Naive thymus-derived CD4-positive, alpha-beta T cell (primary cell): ENCODE data around the gene QKI. TPM values are rescaled to one million over a fixed set of nuclear protein-coding genes. Genes with fewer than 3 reads are reported as not detected.

Experiments used
- ATAC-seq: fragments of 150-1000 bp; cut with Tn5 transposase; 2 replicates; pipeline ENCODE4 v1.10.0; 2021; ENCODE audit warnings: mild to moderate bottlenecking, moderate library complexity
- CTCF ChIA-PET: fragments of 350-600 bp; sonication (Branson Sonifier 250); formaldehyde crosslinking; loops from one replicate; lab custom pipeline; 2021; ENCODE audit warnings: antibody characterized with exemption; lab: Charles Lee
- POLR2A ChIA-PET: fragments of 350-600 bp; sonication (Branson Sonifier 250); formaldehyde crosslinking; loops from one replicate; lab custom pipeline; 2021; ENCODE audit warnings: antibody characterized with exemption, inconsistent platforms; lab: Charles Lee
- DNase-seq, 9 donors: peaks; one replicate each; pipeline versions ENCODE4 v3.0.0 to v3.0.0-alpha.2; 2020 to 2022; ENCODE audit warnings: mixed read lengths in 1 of 9
- H3K27ac ChIP-seq: one replicate; pipeline ENCODE4 v1.7.0; 2013; ENCODE audit warnings: mild to moderate bottlenecking, low read depth, low read length, moderate library complexity
- H3K27me3 ChIP-seq, 2 donors: one replicate each; pipeline ENCODE4 v1.7.0; 2013; ENCODE audit warnings: low read length in 2 of 2, mild to moderate bottlenecking in 2 of 2, moderate library complexity in 2 of 2; ENCODE audit not compliant: control insufficient read depth in 2 of 2, insufficient read depth in 2 of 2
- H3K36me3 ChIP-seq, 3 experiments: 1 replicate in 2 of 3; 2 replicates in 1 of 3; pipeline ENCODE4 v1.7.0; 2013; ENCODE audit warnings: low read length in 3 of 3, mild to moderate bottlenecking in 3 of 3, moderate library complexity in 1 of 3; ENCODE audit not compliant: insufficient read depth in 3 of 3, control insufficient read depth in 2 of 3
- H3K4me1 ChIP-seq, 2 donors: one replicate each; pipeline ENCODE4 v1.7.0; 2013; ENCODE audit warnings: low read length in 2 of 2, mild to moderate bottlenecking in 2 of 2, moderate library complexity in 1 of 2; ENCODE audit not compliant: control insufficient read depth in 2 of 2, insufficient read depth in 2 of 2
- H3K4me3 ChIP-seq: 2 replicates; pipeline ENCODE4 v1.7.0; 2013; ENCODE audit warnings: mild to moderate bottlenecking, low read length
- H3K9me3 ChIP-seq, 3 experiments: 1 replicate in 2 of 3; 2 replicates in 1 of 3; pipeline ENCODE4 v1.7.0; 2013; ENCODE audit warnings: low read length in 3 of 3; ENCODE audit not compliant: control insufficient read depth in 2 of 3
- H3K27ac Mint-ChIP-seq, 9 donors: one replicate each; pipeline ENCODE4 v1.8.0; 2020 to 2022; ENCODE audit warnings: mixed read lengths in 9 of 9, mild to moderate bottlenecking in 8 of 9, moderate library complexity in 5 of 9, inconsistent platforms in 2 of 9
- H3K27me3 Mint-ChIP-seq, 5 donors: one replicate each; pipeline ENCODE4 v1.8.0; 2021 to 2022; ENCODE audit warnings: mixed read lengths in 5 of 5, mild to moderate bottlenecking in 1 of 5
- H3K36me3 Mint-ChIP-seq, 5 donors: one replicate each; pipeline ENCODE4 v1.8.0; 2020 to 2022; ENCODE audit warnings: mixed read lengths in 5 of 5, mild to moderate bottlenecking in 3 of 5, inconsistent platforms in 1 of 5
- H3K4me1 Mint-ChIP-seq, 7 donors: one replicate each; pipeline ENCODE4 v1.8.0; 2020 to 2022; ENCODE audit warnings: mixed read lengths in 7 of 7, mild to moderate bottlenecking in 3 of 7, inconsistent platforms in 1 of 7
- H3K4me3 Mint-ChIP-seq, 10 donors: one replicate each; pipeline ENCODE4 v1.8.0; 2020 to 2022; ENCODE audit warnings: mild to moderate bottlenecking in 10 of 10, mixed read lengths in 10 of 10, moderate library complexity in 6 of 10, inconsistent platforms in 2 of 10
- H3K9me3 Mint-ChIP-seq, 11 donors: one replicate each; pipeline ENCODE4 v1.8.0; 2020 to 2022; ENCODE audit warnings: mixed read lengths in 11 of 11, mild to moderate bottlenecking in 4 of 11, inconsistent platforms in 1 of 11, moderate library complexity in 1 of 11
- intact Hi-C, 2 donors: fragments of 100-400 bp; cut with micrococcal nuclease; formaldehyde crosslinking; loops; one replicate each; pipeline ENCODE4 v1.15.1; 2023
- polyA plus RNA-seq, 2 donors: library from polyadenylated mRNA; unstranded; fragments of 300-500 nt; fragmentation: Illumina TruSeq; gene quantifications; one replicate each; pipeline ENCODE4 v1.2.3, GENCODE V29; 2021
- total RNA-seq, 6 experiments: library from RNA in 5 of 6; stranded (reverse) in 5 of 6; gene quantifications; 1 replicate in 5 of 6; 2 replicates in 1 of 6; pipeline ENCODE4 v1.2.3 and lab custom pipeline; 2021 to 2026

The QKI gene
- total and polyA plus RNA-seq, 7 experiments from 2014 or later = 15.0 to 147 (median 72.5) TPM

DNA sequence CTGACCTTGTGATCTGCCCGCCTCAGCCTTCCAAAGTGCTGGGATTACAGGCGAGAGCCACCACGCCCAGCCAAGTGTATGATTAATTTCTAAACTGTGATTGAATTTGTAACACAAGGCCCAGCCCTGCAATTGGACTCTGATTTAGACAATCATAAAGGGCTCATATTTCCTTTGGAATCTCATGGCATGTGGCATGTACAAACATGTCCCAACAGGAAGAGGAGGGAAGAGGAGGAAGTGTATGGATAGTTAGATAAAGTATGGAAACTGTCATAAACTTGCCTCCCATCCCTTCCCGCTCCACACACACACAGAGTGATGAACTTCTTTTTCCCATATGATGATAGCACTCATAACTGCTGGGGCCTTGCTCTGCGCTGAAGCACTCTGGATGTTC is 27.2 kb upstream of the QKI start:
- H3K27ac ChIP-seq = no peak overlapping the region
- Mint-ChIP-seq H3K27me3 (peaks cover 0 to 13% (median 6%) of the 10 kb centered on the region in 5 donors), H3K27ac (no peak overlapping the region), H3K9me3 (peaks cover 0 to 17% (median 4%) of the 10 kb centered on the region in 11 donors), H3K4me1 (no peaks in the 10 kb centered on the region), H3K36me3 (no peaks in the 10 kb centered on the region), H3K4me3 (no peak overlapping the region)
- ATAC-seq = no peak
- no peak for DNase-seq
- no peaks in the 10 kb centered on the region for H3K36me3 ChIP-seq
- CTCF ChIA-PET = interaction anchor here (0.8 kb wide), 1 partner anchor 15 kb away, joined by 4 read pairs; no protein-coding TSS in a partner anchor
- no peaks in the 10 kb centered on the region for H3K4me1 ChIP-seq
- H3K9me3 ChIP-seq = peaks cover 0 to 7% (median 0%) of the 10 kb centered on the region in 3 experiments
- no peak overlapping the region for H3K4me3 ChIP-seq
- intact Hi-C loops = no loop called here
- POLR2A ChIA-PET = no interaction called here
- H3K27me3 ChIP-seq = no peaks in the 10 kb centered on the region

DNA sequence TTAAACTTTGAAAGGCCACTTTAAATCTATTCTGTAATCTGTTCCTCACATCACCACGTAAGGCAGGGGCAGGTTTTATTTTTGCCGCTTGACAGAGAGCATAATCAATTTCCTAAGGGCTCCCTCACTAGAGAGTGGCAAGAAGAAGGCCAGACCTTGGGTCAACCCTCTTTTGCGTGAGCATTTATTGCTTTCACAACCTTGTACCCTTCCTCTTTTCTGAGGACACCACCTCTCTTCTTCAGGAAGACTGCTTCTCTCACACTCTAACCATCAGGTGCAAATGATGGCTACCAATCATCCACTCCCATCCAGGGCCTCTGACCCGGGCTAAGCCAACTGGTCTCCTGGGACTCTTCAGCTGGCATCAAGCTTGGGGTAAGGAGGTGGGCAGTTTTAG is 25.2 kb upstream of the QKI start:
- Histone ChIP-seq H3K9me3 (no peaks in the 10 kb centered on the region), H3K36me3 (no peaks in the 10 kb centered on the region), H3K4me3 (no peak overlapping the region), H3K27me3 (no peaks in the 10 kb centered on the region), H3K27ac (no peak overlapping the region), H3K4me1 (no peaks in the 10 kb centered on the region)
- intact Hi-C loops = no loop called here
- Mint-ChIP-seq H3K9me3 (peaks cover 0 to 2% (median 0%) of the 10 kb centered on the region in 11 donors), H3K27me3 (peaks cover 0 to 13% (median 10%) of the 10 kb centered on the region in 5 donors), H3K27ac (no peak overlapping the region), H3K36me3 (no peaks in the 10 kb centered on the region), H3K4me3 (no peak overlapping the region), H3K4me1 (no peaks in the 10 kb centered on the region)
- DNase-seq (no peak), ATAC-seq (no peak)
- ChIA-PET POLR2A (interaction anchor here (1.1 kb wide), 1 partner anchor 13 kb away, joined by 3 read pairs; no protein-coding TSS in a partner anchor), CTCF (no interaction called here)

DNA sequence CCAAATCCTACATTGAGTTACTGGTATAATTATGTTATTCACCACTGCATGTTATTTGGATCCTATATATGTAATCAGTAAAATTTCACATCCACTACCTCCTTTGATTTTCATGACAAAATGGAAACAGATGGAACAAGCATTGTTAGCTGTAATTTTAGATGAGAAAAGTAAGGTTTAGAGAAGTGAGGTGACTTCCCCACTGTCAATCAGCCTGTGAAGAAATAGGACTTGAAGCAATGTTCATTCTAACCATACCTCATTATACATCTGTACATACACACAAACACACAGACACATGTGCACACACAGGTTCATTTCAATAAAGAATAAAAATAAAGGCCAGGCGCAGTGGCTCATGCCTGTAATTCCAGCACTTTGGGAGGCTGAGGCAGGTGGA is 23.7 kb upstream of the QKI start:
- DNase-seq (no peak), ATAC-seq (no peak)
- Mint-ChIP-seq H3K36me3 (no peaks in the 10 kb centered on the region), H3K4me1 (no peaks in the 10 kb centered on the region), H3K27me3 (peaks cover 0 to 21% (median 18%) of the 10 kb centered on the region in 5 donors), H3K9me3 (no peaks in the 10 kb centered on the region), H3K4me3 (no peak overlapping the region), H3K27ac (no peak overlapping the region)
- ChIA-PET CTCF (no interaction called here), POLR2A (no interaction called here)
- intact Hi-C loops = no loop called here
- H3K27me3 ChIP-seq = no peaks in the 10 kb centered on the region
- H3K9me3 ChIP-seq = no peaks in the 10 kb centered on the region
- no peak overlapping the region for H3K4me3 ChIP-seq
- H3K27ac ChIP-seq = no peak overlapping the region
- H3K36me3 ChIP-seq = no peaks in the 10 kb centered on the region
- H3K4me1 ChIP-seq = no peaks in the 10 kb centered on the region

GRCh38 chr6:163391985-163392384 is 22.5 kb upstream of the QKI start:
- no peaks in the 10 kb centered on the region for H3K36me3 Mint-ChIP-seq
- Histone ChIP-seq H3K4me3 (no peak overlapping the region), H3K36me3 (no peaks in the 10 kb centered on the region), H3K4me1 (no peaks in the 10 kb centered on the region), H3K27me3 (no peaks in the 10 kb centered on the region), H3K9me3 (no peaks in the 10 kb centered on the region), H3K27ac (no peak overlapping the region)
- peaks cover 0 to 7% (median 5%) of the 10 kb centered on the region in 7 donors for H3K4me1 Mint-ChIP-seq
- intact Hi-C loops = no loop called here
- no peak overlapping the region for H3K4me3 Mint-ChIP-seq
- no peaks in the 10 kb centered on the region for H3K9me3 Mint-ChIP-seq
- DNase-seq = no peak
- CTCF ChIA-PET = interaction anchor here (0.8 kb wide), 1 partner anchor 522 kb away, joined by 4 read pairs; no protein-coding TSS in a partner anchor
- no peak overlapping the region for H3K27ac Mint-ChIP-seq
- H3K27me3 Mint-ChIP-seq = peaks cover 7 to 33% (median 26%) of the 10 kb centered on the region in 5 donors
- POLR2A ChIA-PET = no interaction called here
- ATAC-seq = no peak

DNA sequence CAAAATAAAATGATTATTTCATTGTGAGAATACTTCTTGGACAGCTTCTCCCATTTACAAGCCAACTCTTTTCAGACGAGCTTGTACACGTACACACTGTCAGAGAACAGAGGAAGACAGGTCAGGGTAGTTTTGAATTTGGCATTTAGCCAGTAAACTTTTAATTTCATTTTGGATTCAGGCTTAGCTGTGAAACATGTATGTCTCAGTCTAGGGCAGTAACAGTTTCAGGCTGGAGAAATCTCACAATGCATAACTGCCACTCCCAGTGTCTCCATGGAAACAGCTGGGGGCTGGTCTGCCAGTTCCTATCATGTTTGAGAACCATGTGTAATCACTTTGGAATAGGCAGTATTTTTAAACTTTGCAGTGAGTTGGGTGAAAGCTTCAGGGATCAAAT is 22.0 kb upstream of the QKI start:
- POLR2A ChIA-PET = no interaction called here
- H3K27ac ChIP-seq = no peak overlapping the region
- ATAC-seq (no peak), DNase-seq (no peak)
- Mint-ChIP-seq H3K27ac (no peak overlapping the region), H3K27me3 (peaks cover 7 to 38% (median 31%) of the 10 kb centered on the region in 5 donors), H3K4me3 (no peak overlapping the region), H3K4me1 (peaks cover 0 to 7% (median 5%) of the 10 kb centered on the region in 7 donors), H3K9me3 (no peaks in the 10 kb centered on the region), H3K36me3 (no peaks in the 10 kb centered on the region)
- intact Hi-C loops = no loop called here
- H3K9me3 ChIP-seq = no peaks in the 10 kb centered on the region
- no peaks in the 10 kb centered on the region for H3K36me3 ChIP-seq
- no peaks in the 10 kb centered on the region for H3K4me1 ChIP-seq
- CTCF ChIA-PET = no interaction called here
- H3K4me3 ChIP-seq = no peak overlapping the region
- no peaks in the 10 kb centered on the region for H3K27me3 ChIP-seq

DNA sequence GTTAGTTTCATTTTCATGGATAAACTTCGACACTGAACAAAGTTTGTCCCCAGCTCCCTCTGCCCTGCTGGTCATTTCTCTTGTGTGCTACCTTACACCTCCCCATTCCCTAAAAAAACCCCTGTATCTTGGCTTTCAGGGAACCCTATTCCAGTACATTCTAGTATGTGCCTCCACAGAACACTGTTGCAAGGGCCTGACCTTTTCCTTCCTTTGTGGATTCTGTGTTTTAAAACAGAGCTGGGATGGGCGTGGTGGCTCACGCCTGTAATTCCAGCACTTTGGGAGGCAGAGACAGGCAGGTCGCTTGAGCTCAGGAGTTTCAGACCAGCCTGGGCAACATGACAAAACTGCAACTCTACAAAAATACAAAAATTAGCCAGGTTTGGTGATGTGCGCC is 20.6 kb upstream of the QKI start:
- Mint-ChIP-seq H3K27me3 (peaks cover 12 to 44% (median 34%) of the 10 kb centered on the region in 5 donors), H3K4me1 (peaks cover 0 to 7% (median 6%) of the 10 kb centered on the region in 7 donors), H3K36me3 (no peaks in the 10 kb centered on the region), H3K4me3 (no peak overlapping the region), H3K27ac (no peak overlapping the region), H3K9me3 (no peaks in the 10 kb centered on the region)
- H3K27me3 ChIP-seq = no peaks in the 10 kb centered on the region
- DNase-seq (no peak), ATAC-seq (no peak)
- H3K27ac ChIP-seq = no peak overlapping the region
- no peak overlapping the region for H3K4me3 ChIP-seq
- no peaks in the 10 kb centered on the region for H3K9me3 ChIP-seq
- no peaks in the 10 kb centered on the region for H3K36me3 ChIP-seq
- ChIA-PET CTCF (no interaction called here), POLR2A (no interaction called here)
- intact Hi-C loops = no loop called here
- no peaks in the 10 kb centered on the region for H3K4me1 ChIP-seq

- POLR2A ChIA-PET = no interaction called here
- Mint-ChIP-seq H3K4me3 (no peak overlapping the region), H3K9me3 (no peaks in the 10 kb centered on the region), H3K36me3 (no peaks in the 10 kb centered on the region), H3K27me3 (peaks cover 12 to 47% (median 34%) of the 10 kb centered on the region in 5 donors), H3K4me1 (peaks cover 0 to 8% (median 6%) of the 10 kb centered on the region in 7 donors), H3K27ac (no peak overlapping the region)
- Histone ChIP-seq H3K36me3 (no peaks in the 10 kb centered on the region), H3K9me3 (no peaks in the 10 kb centered on the region), H3K27ac (no peak overlapping the region), H3K27me3 (no peaks in the 10 kb centered on the region), H3K4me3 (no peak overlapping the region), H3K4me1 (no peaks in the 10 kb centered on the region)
- no peak for ATAC-seq
- intact Hi-C loops = no loop called here
- no peak for DNase-seq
- CTCF ChIA-PET = no interaction called here
Measured at GRCh38 chr6:163394659-163395058, 19.9 kb upstream of the QKI start.
